Prostate gland (tissue), 2 donors: ENCODE data around the gene APBA2.

ENCODE experiments used
- CTCF ChIP-seq, 4 experiments: fragments of 200-600 bp in 2 of 4; fragments of 450-650 bp in 2 of 4; sonication (generic) in 2 of 4; IDR thresholded peaks; 1 replicate in 3 of 4; 2 replicates in 1 of 4; pipeline ENCODE4 v1.5.1; 2016 to 2019; ENCODE audit warnings: antibody characterized with exemption in 4 of 4, mild to moderate bottlenecking in 2 of 4, moderate library complexity in 2 of 4
- POLR2A ChIP-seq: fragments of 450-650 bp; IDR thresholded peaks from one replicate; pipeline ENCODE4 v1.6.1; 2016; ENCODE audit warnings: antibody characterized with exemption, mild to moderate bottlenecking
- POLR2AphosphoS5 ChIP-seq: sonication (generic); formaldehyde crosslinking; IDR thresholded peaks from one replicate; pipeline ENCODE4 v1.6.1; 2017; ENCODE audit warnings: antibody characterized with exemption

- TF ChIP-seq CTCF (IDR thresholded peaks at IDR 0.05), result no peak
- no peak for TF ChIP-seq POLR2A
- TF ChIP-seq POLR2AphosphoS5, result no peak
Measured at GRCh38 chr15:29099131-29099880, 213.5 kb downstream of the APBA2 start.
